Prostate gland (tissue), 2 donors: ENCODE data around the gene SLC44A2.

ENCODE experiments used
- CTCF ChIP-seq, 4 experiments: fragments of 200-600 bp in 2 of 4; fragments of 450-650 bp in 2 of 4; sonication (generic) in 2 of 4; IDR thresholded peaks; 1 replicate in 3 of 4; 2 replicates in 1 of 4; pipeline ENCODE4 v1.5.1; 2016 to 2019; ENCODE audit warnings: antibody characterized with exemption in 4 of 4, mild to moderate bottlenecking in 2 of 4, moderate library complexity in 2 of 4
- POLR2AphosphoS5 ChIP-seq: sonication (generic); formaldehyde crosslinking; IDR thresholded peaks from one replicate; pipeline ENCODE4 v1.6.1; 2017; ENCODE audit warnings: antibody characterized with exemption

GRCh38 chr19:10577951-10578350 lies 47.4 kb upstream of the SLC44A2 start:
- TF ChIP-seq POLR2AphosphoS5 (no peak), CTCF (IDR thresholded peaks at IDR 0.05) (no peak)
